Activated CD4-positive, alpha-beta memory T cell treated with anti-CD3 and anti-CD28 coated beads for 36 hours (primary cell): ENCODE results near the gene CBLN3. TPM values are rescaled to one million over a fixed set of nuclear protein-coding genes. Genes with fewer than 3 reads are reported as not detected.

Experiments
- CTCF ChIA-PET: fragments of 350-600 bp; sonication (Branson Sonifier 250); formaldehyde crosslinking; loops from one replicate; lab custom pipeline; 2021; ENCODE audit warnings: antibody characterized with exemption, inconsistent platforms; lab: Charles Lee
- POLR2A ChIA-PET: fragments of 350-600 bp; sonication (Branson Sonifier 250); formaldehyde crosslinking; loops from one replicate; lab custom pipeline; 2021; ENCODE audit warnings: antibody characterized with exemption; lab: Charles Lee
- DNase-seq: peaks from one replicate; pipeline ENCODE4 v3.0.0-alpha.2; 2020
- H3K27ac Mint-ChIP-seq: one replicate; pipeline ENCODE4 v1.8.0; 2021; ENCODE audit warnings: mixed read lengths
- H3K27me3 Mint-ChIP-seq: one replicate; pipeline ENCODE4 v1.8.0; 2021; ENCODE audit warnings: mixed read lengths
- H3K36me3 Mint-ChIP-seq: one replicate; pipeline ENCODE4 v1.8.0; 2021; ENCODE audit warnings: mixed read lengths
- H3K4me1 Mint-ChIP-seq: one replicate; pipeline ENCODE4 v1.8.0; 2021; ENCODE audit warnings: low read depth, mixed read lengths
- H3K4me3 Mint-ChIP-seq: one replicate; pipeline ENCODE4 v1.8.0; 2021; ENCODE audit warnings: mild to moderate bottlenecking, mixed read lengths
- H3K9me3 Mint-ChIP-seq: one replicate; pipeline ENCODE4 v1.8.0; 2021; ENCODE audit warnings: mixed read lengths
- intact Hi-C: fragments of 100-400 bp; cut with micrococcal nuclease; formaldehyde crosslinking; loops from one replicate; pipeline ENCODE4 v1.15.1; 2023
- total RNA-seq, 2 experiments: library from RNA; stranded (reverse); gene quantifications; one replicate each; pipeline ENCODE4 v1.2.3, GENCODE V29; 2021

CBLN3 gene
- total RNA-seq, 2 experiments from 2014 or later: 8.6 to 9.3 TPM

DNA sequence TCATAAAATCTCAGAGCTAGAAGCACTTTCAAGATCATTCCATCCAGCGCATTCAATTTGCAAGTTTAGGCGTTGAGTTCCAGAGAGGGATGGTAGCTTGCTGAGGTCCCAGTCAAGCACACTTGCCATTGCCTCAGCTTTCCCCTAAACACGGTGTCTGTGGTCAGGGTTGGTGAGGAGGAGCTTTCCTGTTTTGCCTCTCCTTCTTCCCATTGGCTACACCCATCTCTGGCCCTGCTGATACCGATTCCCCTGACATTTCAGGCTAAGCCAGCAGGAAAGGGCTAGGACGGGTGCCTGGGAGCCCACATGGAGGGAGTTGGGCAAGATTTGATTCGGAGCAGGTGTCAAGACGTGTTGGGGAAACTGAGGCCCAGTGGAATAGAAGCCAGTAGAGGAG lies 52.3 kb downstream of the CBLN3 start:
- no peaks in the 10 kb centered on the region for H3K9me3 Mint-ChIP-seq
- DNase-seq: no peak
- H3K4me1 Mint-ChIP-seq: peaks cover 3% of the 10 kb centered on the region
- no peaks in the 10 kb centered on the region for H3K36me3 Mint-ChIP-seq
- ChIA-PET POLR2A (no interaction called here), CTCF (interaction anchor here (1.2 kb wide), 1 partner anchor 54 kb away, joined by 5 read pairs; no protein-coding TSS in a partner anchor)
- intact Hi-C loops: no loop called here
- peaks cover 6% of the 10 kb centered on the region for H3K27me3 Mint-ChIP-seq
- no peak overlapping the region for H3K4me3 Mint-ChIP-seq
- no peak overlapping the region for H3K27ac Mint-ChIP-seq

Other genes with a start within 250 kb of the CBLN3 start
- gene IPO4, start 240.9 kb downstream of the CBLN3 start, total RNA-seq: 10 to 100 TPM; 69.5 to 72.6 TPM
- gene TM9SF1, start 234.2 kb downstream of the CBLN3 start, total RNA-seq: 10 to 100 TPM; 23.7 to 26.7 TPM
- under 1 TPM in 1 of 2 experiments, not detected in 1; 0.50 TPM for gene TSSK4, start 224.0 kb downstream of the CBLN3 start, total RNA-seq
- gene CHMP4A, start 216.2 kb downstream of the CBLN3 start, total RNA-seq: 10 to 100 TPM; 79.0 to 84.6 TPM
- gene MDP1, start 213.6 kb downstream of the CBLN3 start, total RNA-seq: 10 to 100 TPM; 14.2 to 15.8 TPM
- gene NEDD8, start 197.3 kb downstream of the CBLN3 start, total RNA-seq: 100 to 1,000 TPM; 202 to 213 TPM
- gene GMPR2, start 196.7 kb downstream of the CBLN3 start, total RNA-seq: 10 to 100 TPM; 56.9 to 64.6 TPM
- gene TINF2, start 187.0 kb downstream of the CBLN3 start, total RNA-seq: 100 to 1,000 TPM in 1 of 2 experiments, 10 to 100 TPM in 1; 94.9 to 101 TPM
- 1 to 10 TPM; 3.7 to 4.5 TPM for gene TGM1, start 166.5 kb downstream of the CBLN3 start, total RNA-seq
- 10 to 100 TPM; 39.5 to 40.6 TPM for gene RABGGTA, start 158.1 kb downstream of the CBLN3 start, total RNA-seq
- gene DHRS1, start 129.9 kb downstream of the CBLN3 start, total RNA-seq: 10 to 100 TPM; 14.7 to 14.9 TPM
- gene NOP9, start 129.8 kb downstream of the CBLN3 start, total RNA-seq: 10 to 100 TPM; 30.7 to 30.9 TPM
- gene CIDEB, start 121.7 kb downstream of the CBLN3 start, total RNA-seq: 10 to 100 TPM; 22.6 to 25.8 TPM
- 1 to 10 TPM; 9.4 to 9.6 TPM for gene LTB4R2, start 119.5 kb downstream of the CBLN3 start, total RNA-seq
- 10 to 100 TPM; 15.4 to 16.7 TPM for gene LTB4R, start 118.2 kb downstream of the CBLN3 start, total RNA-seq
- gene ADCY4, start 94.6 kb downstream of the CBLN3 start, total RNA-seq: 1 to 10 TPM; 1.6 to 2.4 TPM
- gene RIPK3, start 89.7 kb downstream of the CBLN3 start, total RNA-seq: 10 to 100 TPM; 11.0 to 11.8 TPM
- not detected for gene NFATC4, start 61.5 kb downstream of the CBLN3 start, total RNA-seq
- gene NYNRIN, start 30.7 kb downstream of the CBLN3 start, total RNA-seq: under 1 TPM; 0.02 to 0.22 TPM
- gene KHNYN, start 286 bp upstream of the CBLN3 start, total RNA-seq: 10 to 100 TPM; 62.5 to 62.9 TPM
- 10 to 100 TPM; 36.2 to 43.8 TPM for gene SDR39U1, start 13.1 kb upstream of the CBLN3 start, total RNA-seq
- not detected for gene CMA1, start 78.6 kb upstream of the CBLN3 start, total RNA-seq
- not detected for gene CTSG, start 146.6 kb upstream of the CBLN3 start, total RNA-seq
- 10 to 100 TPM; 65.6 to 67.9 TPM for gene GZMH, start 180.0 kb upstream of the CBLN3 start, total RNA-seq
- 1,000 to 10,000 TPM; 2,258 to 2,294 TPM for gene GZMB, start 204.5 kb upstream of the CBLN3 start, total RNA-seq